A172 (cell line): Measurements from ENCODE around the gene MYH2. TPM values are rescaled to one million over a fixed set of nuclear protein-coding genes. Genes with fewer than 3 reads are reported as not detected.
"Not testable (repeated sequence)": the region's sequence is repeated elsewhere in the genome, so short reads cannot be mapped to it uniquely, and the experiment has no call there.

ENCODE experiments used
- DNase-seq: peaks from one replicate; pipeline ENCODE4 v3.0.0-alpha.2; 2015; ENCODE audit warnings: low spot score
- total RNA-seq: library from RNA; depleted of rRNA; stranded (reverse); fragments of >200 nt; shearing (Covaris generic); gene quantifications from 2 replicates; pipeline ENCODE4 v1.2.3, GENCODE V29; 2014; rRNA removed

Gene MYH2
- total RNA-seq = 0.12 and 0.17 TPM in 2 replicates

- no peak for DNase-seq
Observed at GRCh38 chr17:10549096-10549842, at the start of gene MYH2. Gene MYH2 (minus strand): TSS chr17:10549658. CDS start chr17:10547920, 1,738 bp downstream.

DNA sequence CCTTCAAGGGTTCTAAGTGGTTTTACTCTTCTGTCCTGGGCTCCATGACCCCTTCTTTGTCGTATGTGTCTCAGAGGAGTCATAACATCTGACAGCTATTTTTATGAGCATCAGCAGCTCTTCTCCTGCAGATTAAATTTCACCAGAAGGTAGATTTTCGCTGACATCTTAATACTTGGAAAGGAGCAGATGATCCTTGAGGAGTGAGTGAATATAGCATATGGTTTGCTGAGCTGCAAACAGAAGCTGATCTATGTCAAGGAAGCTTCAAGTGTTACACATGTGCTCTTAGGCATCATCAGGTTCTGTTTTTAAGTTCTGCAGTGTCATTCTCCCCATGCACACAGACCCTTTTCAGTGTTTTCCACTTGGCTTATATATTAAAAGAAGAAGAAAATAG is 49.2 kb upstream of the MYH2 start:
- DNase-seq = no peak

DNA sequence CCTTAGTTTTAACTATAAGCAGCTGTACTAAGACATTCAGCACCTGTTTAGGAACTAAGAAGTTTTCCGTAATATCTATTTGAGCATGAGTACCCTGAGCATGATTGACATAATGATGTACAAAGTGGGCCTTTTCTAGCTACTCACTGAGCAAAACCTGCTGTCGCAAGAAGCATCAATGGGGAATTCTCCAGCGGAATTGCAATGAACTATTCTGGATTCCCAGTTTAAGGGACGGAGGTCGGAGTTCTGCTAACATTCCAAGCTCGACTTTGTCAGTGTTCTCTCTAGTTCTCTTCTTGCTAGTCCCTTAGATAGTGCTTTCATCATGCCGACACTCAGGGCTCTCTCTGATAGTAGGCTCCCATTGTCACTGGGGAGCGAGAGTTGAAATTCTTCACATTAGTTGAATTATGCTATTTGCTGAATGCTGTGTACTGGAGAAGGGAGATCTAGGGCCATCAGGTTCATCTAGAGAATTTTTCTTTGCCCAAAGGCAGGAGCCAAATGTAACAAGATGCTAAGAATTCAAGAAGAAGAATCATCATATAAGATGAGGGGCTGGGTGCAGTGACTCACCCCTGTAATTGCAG is 40.2 kb upstream of the MYH2 start:
- no peak for DNase-seq

DNA sequence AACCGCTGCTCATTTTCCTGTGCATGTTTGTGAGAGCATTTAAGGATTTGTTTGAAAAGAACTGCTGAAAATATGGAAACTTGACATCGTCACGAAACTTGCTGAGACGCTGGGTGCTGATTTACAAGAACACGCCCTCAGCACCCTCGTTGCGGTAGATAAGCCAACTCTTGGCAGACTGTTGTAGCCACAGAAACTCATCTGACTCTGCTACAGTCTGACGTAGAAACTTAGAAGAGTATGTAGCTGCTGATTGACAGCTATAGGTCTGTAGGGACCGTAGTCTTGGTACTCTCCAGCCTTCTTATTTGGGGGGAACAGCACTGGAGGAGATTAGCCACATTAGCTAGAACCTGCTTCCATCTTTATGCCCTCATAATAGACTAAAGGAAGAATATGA is 36.1 kb upstream of the MYH2 start:
- DNase-seq = peak; percentile 19

DNA sequence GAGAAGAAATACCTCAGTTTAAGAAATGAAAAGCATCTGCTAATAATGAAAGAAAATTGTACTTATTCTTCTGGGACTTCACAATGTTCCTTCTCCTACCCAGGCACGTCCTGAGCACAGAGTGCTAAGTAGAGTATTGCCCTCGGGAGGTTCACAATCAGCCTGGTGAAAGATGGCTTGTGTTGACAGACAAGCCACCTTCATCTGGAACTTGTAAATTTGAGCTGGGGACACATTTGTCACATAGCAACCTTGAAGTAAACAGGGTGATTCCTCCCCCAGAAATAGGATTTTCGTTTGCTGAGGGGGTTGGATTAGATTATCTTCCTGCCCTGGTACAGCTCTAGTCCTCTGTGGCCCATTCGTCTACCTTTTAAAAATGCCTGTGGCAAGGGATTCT is 34.4 kb upstream of the MYH2 start:
- no peak for DNase-seq

GRCh38 chr17:10579270-10579669 is 29.8 kb upstream of the MYH2 start:
- DNase-seq = peak; percentile 35

DNA sequence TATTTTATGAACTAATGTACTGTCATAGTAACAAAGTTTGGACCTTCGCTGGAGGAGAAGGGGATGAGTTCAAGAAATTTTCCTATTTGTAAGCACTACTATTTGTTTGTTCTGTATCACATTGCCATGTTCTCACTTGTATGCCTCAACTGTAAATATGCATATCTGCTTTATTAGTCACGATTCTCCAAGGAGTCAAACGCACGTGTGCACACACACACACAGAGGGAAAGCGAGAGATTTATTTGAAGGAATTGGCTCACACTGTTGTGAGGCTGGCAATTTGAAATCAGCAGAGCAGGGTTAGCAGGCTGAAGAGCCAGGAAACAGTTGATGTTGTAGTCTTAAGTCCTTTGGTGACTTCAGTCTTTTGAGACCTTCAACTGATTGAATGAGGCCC is 24.9 kb upstream of the MYH2 start:
- no peak for DNase-seq

DNA sequence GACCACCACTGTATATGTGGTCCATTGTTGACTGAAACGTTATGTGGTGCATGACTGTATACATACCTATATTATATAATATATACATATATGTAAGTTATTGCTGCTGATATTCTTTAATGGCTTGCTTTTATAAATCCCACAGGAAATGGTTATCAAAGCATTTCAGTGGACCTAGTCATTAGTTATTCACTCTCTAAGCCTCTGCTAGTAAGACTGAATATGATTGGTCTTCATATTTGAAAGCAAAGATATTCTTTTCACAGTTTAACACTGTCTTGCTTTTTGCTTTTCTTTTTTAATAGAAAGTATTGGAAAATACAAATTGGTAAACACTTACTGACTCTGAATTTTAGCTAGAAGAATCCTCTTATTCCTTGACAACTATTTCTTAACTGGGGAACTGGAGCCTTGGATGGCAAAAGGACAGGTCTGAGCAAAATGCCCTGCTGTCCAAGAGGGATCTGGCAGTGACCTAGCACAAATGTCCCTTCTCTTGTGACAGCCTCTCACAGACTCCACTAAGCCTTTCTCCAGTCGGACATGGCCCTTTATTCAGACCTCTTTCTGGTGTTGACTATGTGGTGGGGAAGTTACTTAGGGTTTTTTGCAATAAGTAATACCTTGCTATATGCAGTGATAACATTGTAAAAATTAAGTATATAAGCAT is 14.7 kb upstream of the MYH2 start:
- no peak for DNase-seq

DNA sequence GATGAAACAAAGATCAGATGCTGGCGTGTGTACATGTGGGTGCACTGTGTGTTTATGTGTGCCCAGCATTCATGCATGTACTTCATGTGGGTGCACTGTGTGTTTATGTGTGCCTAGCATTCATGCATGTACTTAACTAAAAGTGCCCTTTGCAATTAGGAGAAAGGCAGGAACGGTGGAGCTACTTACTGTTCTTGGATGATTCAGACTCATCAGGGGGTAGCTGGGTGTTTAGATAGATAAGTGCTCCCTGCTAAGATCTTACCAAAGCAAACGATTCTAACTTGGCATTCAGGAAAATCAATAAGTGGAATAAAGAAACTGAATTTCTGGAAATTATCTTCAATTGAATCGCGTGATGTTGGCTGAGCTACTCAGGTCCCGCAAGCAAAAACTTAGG is 8.6 kb upstream of the MYH2 start:
- no peak for DNase-seq

GRCh38 chr17:10557422-10557821 is 8.0 kb upstream of the MYH2 start:
- peak; percentile 14 for DNase-seq

DNA sequence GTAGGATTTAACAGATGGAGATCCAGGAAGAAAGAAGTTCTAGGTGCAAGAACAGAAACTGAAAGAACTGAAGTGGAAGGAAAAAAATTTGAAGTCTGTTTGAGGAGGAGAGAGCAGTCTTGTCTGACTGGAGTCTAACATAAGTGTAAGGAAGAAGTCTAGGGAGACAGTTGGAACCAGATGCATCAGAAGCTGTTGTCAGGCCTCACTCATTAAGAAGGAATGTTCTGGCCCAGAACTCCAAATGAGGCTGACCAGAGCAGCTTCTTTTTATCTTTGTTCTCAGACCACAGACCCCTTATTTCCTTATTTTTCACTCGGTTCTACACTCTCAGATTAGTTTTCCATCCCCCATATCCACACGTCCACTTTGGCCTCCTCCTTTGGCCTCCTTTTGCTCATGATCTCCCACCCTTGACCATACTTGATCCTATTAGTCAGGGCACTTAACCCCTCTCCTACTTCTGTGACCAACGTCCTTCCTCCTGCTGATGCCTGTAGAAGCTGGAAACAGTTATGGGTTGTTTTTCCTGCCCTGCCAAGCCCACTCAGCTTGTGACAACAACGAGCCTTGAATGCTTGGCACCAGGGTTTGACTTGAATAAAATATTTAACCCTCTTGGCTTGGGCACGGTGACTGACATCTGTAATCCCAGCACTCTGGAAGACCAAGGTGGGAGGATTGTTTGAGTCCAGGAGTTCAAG is 7.0 kb upstream of the MYH2 start:
- no peak for DNase-seq

DNA sequence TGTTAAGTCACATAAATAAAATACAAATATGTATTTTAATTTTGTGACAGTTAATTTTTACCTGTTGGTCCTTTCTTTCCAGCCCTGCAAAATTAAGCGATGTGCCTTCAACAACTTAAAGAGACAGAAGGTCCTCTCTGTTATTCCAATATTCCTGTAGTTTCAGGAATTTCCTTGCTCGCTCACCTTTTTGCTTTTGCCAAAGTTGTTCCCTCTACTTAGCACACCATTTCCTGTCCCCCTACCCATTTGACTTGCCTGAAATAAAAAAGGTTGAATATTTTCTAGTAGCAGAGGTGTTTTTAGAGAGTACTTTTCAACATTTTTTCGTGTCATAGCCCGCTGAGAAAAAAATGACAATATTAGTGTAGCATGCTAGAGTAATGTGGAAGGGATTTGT is 556 bp upstream of the MYH2 start:
- DNase-seq = no peak

- DNase-seq = peak; percentile 66
Observed at GRCh38 chr17:10547351-10547750, 2.1 kb downstream of the MYH2 start.

GRCh38 chr17:10543486-10543885 is 6.0 kb downstream of the MYH2 start:
- DNase-seq = peak; percentile 95

DNA sequence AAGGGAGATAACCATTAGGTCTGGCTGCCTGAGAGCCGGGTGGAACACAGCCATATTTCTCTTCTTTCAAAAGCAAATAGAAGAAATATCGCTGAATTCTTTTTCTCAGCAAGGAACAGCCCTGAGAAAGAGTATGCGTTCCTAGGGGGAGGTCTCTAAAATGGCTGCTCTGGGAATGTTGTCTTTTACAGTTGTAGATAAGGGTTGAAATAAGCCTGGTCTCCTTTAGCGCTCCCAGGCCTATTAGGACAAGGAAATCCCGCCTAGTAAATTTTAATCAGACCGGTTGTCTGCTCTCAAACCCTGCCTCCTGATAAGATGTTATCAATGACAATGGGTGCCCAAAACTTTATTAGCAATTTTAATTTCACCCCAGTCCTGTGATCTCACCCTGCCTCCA is 8.3 kb downstream of the MYH2 start:
- DNase-seq = not testable (repeated sequence)

- DNase-seq = no peak
Observed at GRCh38 chr17:10532026-10532425, 17.4 kb downstream of the MYH2 start.

DNA sequence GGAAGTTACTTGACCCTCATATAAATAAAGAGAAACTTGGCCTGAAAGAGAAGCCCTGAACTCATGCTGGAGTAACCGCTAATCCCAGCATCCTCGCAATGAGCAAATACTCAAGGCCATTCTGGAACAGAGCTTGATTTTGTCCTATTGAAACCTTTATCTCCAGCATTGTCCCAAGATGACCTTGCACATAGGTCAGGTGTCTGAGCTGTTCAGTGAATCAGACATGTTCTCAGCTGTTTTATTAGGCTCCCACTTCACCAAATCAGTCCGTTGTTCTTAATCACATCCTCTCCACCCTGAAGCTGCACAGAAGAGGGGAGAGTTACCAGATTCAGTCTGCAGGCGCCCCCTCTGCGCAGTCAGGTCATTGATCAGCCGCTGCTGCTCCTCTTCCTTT is 22.0 kb downstream of the MYH2 start:
- no peak for DNase-seq

GRCh38 chr17:10526517-10526916 is 22.9 kb downstream of the MYH2 start:
- DNase-seq = no peak

DNA sequence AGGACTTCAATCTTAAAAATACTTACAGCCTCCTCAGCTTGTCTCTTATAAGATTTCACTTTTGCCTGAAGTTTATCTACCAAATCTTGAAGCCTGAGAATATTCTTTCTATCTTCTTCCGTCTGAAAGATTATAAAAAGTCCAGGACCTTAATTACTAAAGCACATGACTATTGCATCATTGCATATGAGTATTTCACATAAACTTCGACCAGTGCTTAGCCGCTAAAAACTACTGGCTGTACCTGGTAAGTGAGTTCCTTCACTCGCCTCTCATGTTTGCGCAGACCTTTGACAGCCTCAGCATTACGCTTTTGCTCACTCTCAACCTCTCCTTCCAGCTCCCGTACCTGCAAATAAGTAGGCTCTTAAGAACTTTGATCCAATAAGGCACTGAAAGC is 26.4 kb downstream of the MYH2 start:
- no peak for DNase-seq

DNA sequence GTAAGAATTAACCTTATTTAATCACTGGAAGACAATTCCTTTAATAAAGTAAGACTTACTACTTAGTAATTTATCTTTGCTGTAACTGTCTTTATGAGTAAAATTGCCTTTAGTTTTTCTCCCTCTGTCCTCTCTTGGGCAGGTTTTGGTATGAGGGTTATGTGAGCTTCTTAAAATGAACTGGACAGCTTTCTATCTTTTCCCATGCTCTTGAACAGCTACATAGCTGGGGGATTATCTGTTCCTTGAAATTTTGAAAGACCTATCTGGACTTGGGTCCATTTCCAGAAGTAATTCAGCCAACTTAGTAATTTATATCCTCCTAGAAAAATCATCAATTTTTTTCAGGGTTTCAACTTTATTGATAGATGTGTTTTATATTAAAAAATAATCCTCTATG is 27.5 kb downstream of the MYH2 start:
- DNase-seq = no peak

- DNase-seq = no peak
Observed at GRCh38 chr17:10518271-10519037, 31.0 kb downstream of the MYH2 start, which contains the start of gene MYH1. Gene MYH1 (minus strand): TSS chr17:10518542. CDS start chr17:10516642, 1,900 bp downstream.

DNA sequence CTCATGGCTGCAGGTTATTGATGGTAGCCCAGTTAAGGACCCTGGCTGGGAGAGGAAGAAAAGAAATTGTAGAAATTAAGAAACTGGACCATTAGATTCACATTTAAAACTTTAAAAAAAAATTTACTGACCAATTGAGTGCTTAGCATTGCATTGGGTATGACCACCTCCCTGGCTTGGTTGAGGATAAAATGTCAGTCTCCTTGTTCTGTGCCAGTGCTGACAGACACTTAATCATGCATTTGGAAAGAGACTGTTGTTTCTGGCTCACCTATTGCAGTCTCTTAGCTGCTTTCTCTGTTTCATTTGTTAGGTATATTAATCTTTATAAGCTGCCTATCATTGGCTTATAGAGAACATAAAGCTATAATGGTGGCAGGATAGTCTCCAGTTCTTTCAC is 32.8 kb downstream of the MYH2 start:
- DNase-seq = no peak
